Testis (tissue), 2 donors: ENCODE results near the gene PLEKHD1.

ENCODE experiments used
- POLR2A ChIP-seq: fragments of 450-650 bp; IDR thresholded peaks from one replicate; pipeline ENCODE4 v1.6.1; 2017; ENCODE audit warnings: antibody characterized with exemption, mild to moderate bottlenecking, moderate library complexity
- TF ChIP-seq, protein P1 (sequence below), 3 experiments: fragments of 450-650 bp in 2 of 3; fragments of 200-600 bp in 1 of 3; sonication (generic) in 1 of 3; IDR thresholded peaks; one replicate each; pipeline ENCODE4 v1.5.1; 2016 to 2019; ENCODE audit warnings: antibody characterized with exemption in 3 of 3, mild to moderate bottlenecking in 2 of 3, moderate library complexity in 1 of 3

DNA sequence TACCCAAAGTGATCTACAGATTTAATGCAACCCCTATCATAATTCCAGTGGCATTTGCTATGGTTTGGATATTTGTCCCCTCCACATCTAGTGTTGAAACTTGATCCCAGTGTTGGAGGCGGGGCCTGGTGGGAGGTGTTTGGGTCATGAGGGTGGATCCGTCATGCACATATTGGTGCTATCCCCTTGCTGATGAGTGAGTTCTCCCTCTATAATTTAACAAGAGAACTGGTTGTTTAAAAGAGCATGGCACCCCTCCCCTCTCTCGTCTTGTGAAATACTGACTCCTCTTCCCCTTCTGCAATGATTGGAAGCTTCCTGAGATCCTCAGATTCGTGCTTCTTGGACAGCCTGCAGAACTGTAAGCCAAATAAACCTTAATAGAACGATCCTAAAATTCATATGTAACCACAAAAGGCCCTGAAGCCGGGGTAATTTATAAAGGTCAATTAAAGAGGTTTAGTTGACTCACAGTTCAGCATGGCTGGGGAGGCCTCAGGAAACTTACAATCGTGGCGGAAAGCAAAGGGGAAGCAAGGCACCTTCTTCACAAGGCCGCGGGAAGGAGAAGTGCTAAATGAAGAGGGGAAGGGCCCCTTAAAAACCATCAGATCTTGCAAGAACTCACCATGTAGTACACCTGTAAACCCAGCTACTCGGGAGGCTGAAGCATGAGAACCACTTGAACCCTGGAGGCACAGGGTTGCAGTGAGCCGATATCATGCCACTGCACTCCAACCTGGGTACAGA, 44.8 kb upstream of the PLEKHD1 start:
- TF ChIP-seq, protein P1, sequence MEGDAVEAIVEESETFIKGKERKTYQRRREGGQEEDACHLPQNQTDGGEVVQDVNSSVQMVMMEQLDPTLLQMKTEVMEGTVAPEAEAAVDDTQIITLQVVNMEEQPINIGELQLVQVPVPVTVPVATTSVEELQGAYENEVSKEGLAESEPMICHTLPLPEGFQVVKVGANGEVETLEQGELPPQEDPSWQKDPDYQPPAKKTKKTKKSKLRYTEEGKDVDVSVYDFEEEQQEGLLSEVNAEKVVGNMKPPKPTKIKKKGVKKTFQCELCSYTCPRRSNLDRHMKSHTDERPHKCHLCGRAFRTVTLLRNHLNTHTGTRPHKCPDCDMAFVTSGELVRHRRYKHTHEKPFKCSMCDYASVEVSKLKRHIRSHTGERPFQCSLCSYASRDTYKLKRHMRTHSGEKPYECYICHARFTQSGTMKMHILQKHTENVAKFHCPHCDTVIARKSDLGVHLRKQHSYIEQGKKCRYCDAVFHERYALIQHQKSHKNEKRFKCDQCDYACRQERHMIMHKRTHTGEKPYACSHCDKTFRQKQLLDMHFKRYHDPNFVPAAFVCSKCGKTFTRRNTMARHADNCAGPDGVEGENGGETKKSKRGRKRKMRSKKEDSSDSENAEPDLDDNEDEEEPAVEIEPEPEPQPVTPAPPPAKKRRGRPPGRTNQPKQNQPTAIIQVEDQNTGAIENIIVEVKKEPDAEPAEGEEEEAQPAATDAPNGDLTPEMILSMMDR (IDR thresholded peaks at IDR 0.05) = no peak
- no peak for TF ChIP-seq POLR2A
